Measurements from ENCODE around the gene NUP107.

DNA sequence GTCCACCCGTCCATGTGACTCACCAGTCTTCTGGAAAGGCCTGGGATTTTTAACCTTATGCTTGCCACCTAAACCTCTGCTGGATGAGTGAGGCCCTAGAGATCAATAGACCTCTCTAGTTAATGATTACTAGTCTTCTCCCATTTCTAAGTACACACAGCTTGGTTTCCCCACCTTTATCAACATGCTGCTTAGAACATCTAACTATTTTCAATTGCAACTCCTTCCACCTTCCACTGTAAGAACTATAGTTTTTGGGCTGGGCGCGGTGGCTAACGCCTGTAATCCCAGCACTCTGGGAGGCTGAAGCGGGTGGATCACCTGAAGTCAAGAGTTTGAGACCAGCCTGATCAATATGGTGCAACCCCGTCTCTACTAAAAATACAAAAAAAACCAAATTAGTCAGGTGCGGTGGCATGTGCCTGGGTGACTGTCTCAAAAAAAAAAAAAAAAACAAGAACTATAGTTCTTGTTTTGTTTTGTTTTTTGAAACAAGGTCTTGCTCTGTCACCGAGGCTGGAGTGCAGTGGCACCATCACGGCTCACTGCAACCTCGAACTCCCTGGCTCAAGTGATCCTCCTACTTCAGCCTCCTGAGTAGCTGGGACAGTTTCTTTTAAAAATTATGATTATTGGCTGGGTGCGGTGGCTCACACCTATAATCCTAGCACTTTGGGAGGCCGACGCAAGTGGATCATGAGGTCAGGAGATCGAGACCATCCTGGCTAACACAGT lies 102.5 kb downstream of the NUP107 start:
- TF ChIP-seq, protein P1, sequence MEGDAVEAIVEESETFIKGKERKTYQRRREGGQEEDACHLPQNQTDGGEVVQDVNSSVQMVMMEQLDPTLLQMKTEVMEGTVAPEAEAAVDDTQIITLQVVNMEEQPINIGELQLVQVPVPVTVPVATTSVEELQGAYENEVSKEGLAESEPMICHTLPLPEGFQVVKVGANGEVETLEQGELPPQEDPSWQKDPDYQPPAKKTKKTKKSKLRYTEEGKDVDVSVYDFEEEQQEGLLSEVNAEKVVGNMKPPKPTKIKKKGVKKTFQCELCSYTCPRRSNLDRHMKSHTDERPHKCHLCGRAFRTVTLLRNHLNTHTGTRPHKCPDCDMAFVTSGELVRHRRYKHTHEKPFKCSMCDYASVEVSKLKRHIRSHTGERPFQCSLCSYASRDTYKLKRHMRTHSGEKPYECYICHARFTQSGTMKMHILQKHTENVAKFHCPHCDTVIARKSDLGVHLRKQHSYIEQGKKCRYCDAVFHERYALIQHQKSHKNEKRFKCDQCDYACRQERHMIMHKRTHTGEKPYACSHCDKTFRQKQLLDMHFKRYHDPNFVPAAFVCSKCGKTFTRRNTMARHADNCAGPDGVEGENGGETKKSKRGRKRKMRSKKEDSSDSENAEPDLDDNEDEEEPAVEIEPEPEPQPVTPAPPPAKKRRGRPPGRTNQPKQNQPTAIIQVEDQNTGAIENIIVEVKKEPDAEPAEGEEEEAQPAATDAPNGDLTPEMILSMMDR (IDR thresholded peaks at IDR 0.05; ENCODE audit: low read depth, low read length): no peak
- no peak for TF ChIP-seq EZH2phosphoT487 (IDR thresholded peaks at IDR 0.05; ENCODE audit: low read depth)
